ENCODE data around the gene ELOF1.

The ELOF1 gene

DNA sequence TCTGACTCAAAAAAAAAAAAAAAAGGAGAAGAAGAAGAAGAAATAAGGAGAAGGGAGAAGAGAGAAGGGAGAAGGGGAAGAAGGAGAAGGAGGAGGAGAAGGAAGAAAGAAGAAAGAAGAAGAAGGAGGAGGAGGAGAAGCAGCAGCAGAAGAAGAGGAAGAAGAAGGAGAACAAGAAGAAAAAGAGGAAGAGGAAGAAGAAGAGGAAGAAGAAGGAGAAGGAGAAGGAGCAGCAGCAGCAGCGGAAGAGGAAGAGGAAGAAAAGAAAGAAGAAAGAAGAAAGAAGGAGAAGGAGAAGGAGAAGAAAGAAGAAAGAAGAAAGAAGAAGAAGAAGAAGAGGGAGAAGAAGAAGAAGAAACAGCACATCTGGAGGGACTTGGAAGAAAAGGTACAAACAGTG is 24.5 kb downstream of the ELOF1 start:
- DNase-seq, result no peak

DNA sequence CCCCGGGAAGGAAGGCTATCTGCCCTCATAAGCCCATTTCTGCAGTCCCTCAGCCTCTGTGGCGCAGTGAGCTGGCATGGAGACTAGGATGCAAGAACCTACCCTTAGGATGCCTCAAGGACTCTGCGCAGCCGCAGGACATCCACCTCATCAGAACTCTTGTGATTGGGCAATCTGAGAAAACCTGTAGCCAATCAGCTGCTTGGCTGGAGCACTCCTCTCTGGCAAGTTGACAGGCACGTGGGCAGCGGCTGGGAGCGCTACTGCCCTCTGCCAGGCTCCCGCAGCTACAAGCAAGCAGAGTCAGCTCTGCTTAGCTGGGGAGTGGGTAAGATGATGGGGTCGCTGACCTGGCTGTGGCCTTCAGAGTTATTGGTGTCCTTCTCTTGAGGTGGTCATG is 28.6 kb downstream of the ELOF1 start:
- peak; percentile 80 for DNase-seq

DNA sequence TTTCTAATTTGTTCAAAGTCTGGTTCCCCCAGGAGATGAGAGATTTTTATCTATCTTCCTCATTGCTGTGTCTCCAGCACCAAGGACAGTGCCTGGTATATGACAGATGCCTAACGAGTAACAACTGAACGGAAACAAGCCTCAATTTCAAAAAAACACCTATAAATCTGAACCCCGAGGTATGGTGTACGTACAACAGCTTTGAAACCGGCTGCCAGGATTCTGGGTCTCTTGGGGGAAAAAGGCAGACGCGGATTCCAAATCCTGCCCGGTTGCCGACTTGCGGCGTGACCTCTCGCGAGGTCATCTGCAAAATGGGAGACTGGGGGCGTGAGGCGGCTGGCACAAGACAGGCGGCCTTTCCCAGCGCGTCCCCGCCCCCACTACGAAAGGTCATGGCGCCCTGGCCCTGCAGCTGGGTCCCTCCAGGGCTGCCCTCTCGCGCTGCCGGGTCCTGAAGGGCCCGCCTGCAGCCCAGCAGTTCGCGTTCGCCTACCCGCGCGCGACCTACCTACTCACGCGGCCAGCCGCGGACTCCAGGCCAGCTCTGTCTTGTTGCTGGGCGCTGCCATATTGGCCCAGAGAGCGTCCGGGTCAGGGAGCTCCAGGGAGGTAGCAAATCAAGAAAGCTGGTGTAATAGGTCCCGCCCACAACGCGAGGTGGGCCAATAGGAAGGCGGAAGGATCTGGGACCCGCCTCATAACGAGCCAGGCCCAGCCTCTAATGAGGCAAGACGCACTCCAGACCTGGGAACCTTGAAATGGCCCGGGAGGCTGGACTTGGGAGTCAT is 30.3 kb downstream of the ELOF1 start, which contains the start of gene ECSIT:
ECSIT (minus strand) TSS at position 584 of the 791 bp plus-strand sequence. CDS start 9,964 bp downstream, outside the sequence.
- peak; percentile 98 for DNase-seq

DNA sequence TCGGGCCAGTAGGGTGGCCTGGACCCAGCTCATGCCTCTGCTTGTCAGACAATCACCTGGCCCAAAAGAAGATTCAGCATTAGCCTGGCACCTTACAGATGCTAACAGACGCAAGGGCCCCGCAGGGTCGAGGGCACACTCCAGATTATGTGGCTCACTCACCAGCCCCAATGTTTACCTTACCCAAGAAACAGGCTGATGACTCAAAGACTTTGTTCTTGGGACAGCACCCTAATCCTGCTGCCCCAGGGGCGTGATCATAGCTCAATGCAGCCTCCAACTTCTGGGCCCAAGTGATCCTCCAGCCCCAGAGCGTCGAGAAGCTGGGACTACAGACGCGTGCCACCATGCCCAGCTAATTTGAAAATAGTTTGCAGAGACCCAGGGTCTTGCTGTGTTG is 39.9 kb downstream of the ELOF1 start:
- DNase-seq, result no peak

DNA sequence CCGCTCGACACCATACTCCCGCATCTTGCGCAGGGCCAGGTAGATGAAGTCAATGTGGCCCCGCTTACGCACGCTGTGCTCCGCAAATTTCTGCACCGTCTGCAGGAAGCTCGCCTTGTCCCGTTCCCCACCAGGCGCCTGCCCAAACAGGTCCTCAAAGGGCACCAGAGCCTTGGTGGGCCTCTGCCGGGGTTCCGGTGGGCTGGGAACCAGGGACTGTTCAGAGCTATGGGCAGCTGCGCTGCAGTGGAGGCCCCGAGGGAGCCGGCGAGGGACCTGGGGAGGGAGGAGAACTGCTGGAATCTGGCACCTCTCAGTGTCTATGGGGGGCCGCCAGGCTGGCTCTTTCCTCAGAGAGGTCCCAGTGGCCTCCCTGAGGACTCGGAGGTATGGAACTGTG is 45.1 kb downstream of the ELOF1 start:
- no peak for DNase-seq

DNA sequence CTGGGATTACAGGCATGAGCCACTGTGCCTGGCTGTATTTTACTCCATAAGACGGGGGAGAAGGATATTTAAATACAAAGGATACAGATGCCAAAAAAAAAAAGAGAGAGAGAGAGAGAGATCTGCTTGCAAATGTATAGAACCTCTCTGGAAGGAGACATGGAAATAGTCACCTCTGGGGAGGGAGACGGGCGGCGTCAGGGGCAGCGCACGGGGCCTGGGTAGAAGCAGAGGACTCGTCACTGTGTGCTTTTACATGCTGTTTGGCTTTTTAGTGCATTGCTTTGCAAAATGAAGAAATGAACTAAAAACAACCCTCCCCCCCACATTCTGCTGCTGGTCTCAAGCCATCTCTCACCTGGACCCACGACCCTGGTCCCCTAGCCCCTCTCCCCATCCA is 48.6 kb downstream of the ELOF1 start:
- no peak for DNase-seq

DNA sequence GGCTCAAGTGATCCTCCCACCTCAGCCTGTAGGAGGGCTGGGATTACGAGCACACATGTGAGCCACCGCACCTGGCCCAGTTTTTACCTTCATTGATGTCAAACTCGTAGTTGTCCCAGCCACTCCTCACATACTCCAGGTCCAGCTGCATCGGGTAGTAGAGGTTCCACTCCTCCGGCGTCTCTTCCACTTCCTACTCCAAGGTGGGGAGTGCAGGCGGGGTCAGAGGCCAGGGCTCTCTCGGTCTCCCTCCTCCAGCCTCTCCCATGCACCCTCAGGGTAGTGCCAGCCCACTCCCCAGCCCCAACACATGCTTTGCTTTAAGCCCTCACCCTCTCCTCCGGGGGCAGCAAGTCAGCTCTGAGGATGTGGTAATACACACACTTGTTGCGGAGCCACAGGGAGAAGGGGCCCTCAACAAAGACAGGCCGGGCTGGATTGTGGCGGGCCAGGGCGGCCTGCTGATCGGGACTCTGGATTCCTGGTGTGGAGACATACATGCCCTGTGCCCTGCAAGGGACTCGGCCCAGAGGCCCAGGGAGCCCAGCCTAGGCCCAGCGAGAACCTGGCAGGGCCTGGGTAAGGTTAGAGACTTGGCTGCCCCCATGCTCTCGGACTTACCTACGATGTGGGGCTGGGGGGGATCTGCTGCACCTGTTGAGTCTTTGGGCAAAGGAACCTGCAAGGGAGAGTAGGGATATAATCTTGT is 51.5 kb downstream of the ELOF1 start:
- DNase-seq, result no peak

DNA sequence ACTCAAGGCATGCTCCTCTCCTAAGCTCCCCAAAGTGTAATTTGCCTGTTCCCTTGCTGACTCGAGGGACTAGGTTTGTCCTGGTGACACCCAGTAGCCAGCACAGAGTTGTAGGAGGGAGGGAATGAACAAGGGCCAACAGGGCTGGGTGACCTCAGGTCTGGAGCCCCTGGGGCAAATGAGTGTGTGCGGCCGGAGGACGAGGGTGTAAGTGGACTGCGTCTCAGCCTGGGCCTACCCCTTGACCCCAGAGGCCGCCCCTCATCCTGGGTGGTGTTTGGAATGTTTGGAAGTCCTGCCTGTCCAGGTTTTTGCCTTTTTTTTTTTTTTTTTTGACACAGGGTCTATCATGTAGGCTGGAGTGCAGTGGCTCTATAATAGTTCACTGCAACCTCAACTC is 52.1 kb downstream of the ELOF1 start:
- no peak for DNase-seq

DNA sequence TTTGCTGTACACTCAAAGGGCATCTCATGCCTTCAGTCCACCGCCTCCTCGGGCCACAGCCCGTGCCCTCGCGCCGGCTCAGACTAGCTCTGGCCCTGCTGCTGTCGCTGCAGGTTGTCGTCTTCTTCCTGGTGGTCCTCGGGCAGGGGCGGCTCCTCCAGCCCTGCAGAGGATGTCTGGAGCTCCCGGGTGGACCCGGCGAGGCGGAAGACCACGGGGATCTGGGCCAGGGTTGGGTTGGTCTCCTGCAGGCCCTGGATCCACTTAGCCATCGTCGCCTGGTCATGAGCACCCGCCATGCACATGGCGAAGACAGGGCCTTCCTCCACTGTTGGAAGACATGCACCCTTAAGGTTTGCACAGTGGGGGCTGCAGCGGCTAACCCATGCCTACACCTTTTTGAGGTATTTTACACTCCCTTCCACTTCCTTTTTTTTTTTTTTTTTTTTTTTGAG is 52.9 kb downstream of the ELOF1 start:
- peak; percentile 19 for DNase-seq

DNA sequence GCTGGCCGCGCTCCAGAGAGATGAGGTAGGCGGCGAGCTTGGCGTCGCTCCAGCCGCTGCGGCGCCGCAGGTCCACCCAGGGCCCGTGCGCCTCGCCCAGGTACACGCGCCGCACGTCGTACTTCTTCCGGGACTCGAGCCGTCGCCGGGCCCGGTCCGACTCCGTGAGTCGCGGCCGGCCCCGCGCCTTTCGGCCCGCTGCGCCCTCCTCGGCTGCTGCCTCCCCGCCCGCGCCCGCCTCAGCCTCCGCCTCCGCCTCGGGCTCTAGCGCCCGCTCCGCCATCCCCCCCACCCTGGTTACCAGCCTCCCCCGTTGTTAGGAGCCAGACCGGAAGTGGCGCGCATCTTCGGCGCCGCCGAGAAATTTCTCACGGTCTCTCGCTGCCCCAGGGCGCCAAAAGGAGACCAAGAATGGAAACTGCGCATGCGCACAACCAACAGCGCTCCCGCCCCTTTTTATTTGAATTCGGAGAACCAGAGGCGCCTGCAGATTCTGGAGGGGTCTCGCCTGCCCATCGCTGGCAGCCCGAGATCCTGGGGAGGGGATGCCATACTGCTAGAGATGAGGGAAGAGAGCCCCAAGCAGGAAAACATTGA is 53.4 kb downstream of the ELOF1 start, which contains the start of gene ZNF653:
ZNF653 (minus strand) TSS at position 336 of the 597 bp plus-strand sequence; CDS start at position 283, 53 bp downstream.
- DNase-seq, result peak; percentile 98

DNA sequence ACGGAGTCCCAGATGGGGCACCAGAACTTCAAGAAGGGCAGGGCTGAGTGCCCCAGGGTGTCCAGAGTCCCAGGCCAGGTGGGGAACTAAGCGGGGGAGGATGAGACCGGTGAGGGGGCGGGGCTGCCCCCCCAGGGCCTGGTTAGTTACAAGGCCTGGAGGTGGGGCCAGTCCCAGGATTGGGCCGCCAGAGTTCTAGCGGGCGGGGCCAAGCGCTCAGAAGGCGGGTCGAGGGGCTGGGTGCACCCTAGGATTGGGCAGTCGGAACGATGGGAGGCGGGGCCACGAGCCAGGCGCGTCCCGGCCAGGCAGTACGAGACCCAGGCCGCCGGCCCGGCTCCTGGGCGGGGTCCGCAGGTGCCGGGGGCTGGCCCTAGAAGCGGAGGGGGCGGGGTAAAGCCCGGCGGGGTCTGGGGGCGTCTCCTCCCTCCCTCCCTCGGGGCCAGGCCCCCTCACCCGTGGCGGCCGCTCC is 54.0 kb downstream of the ELOF1 start:
- DNase-seq, result peak; percentile 98

DNA sequence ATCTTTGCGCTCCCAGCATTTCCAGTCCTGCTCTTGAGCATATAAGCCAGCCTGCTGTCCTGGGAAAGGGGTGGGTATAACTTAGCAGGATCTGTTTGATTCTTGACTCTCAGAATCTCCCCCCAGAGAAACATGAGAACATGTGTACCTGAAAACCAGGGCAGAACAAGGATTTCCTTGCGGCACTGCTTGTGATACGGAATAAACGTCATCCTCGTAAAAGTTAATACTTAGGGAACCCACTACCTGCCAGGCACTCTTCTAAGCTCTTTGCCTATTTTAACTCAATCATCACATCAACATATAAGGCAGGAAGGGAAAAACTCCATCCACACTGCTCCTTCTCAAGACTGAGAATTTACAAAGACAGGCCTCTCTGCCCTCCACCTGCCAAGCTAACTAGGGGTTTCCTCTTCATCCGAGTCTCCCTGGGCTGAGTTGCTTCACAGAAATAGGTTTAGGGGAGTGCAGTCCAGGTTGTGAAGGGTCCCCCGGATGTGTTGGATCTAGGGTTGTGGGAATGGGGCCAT is 54.5 kb downstream of the ELOF1 start:
- DNase-seq, result no peak

Data from RPMI8226 (cell line).